ENCODE data around the gene IGLL5.

- TF ChIP-seq CTCF (conservative IDR thresholded peaks at IDR 0.05 in 1 of 2, IDR thresholded peaks at IDR 0.05 in 1 of 2; ENCODE audit: low read depth in 1 of 2, low read length in 2 of 2) (no peak), EZH2 (IDR thresholded peaks at IDR 0.05; ENCODE audit: low read length, missing control alignments) (no peak)
Measured at GRCh38 chr22:22886546-22886945, 1.1 kb upstream of the IGLL5 start.

Measured in fibroblast of lung (primary cell).